AG09319 (cell line): ENCODE results near the gene GALNT9.

ENCODE experiments used
- DNase-seq: peaks from one replicate; pipeline ENCODE4 v3.0.0-alpha.2; 2010; ENCODE audit warnings: low read depth; ENCODE audit errors: extremely low read depth
- TF ChIP-seq, protein P1 (sequence below): IDR thresholded peaks from 2 replicates; pipeline ENCODE4 v1.5.1; 2011; ENCODE audit warnings: low read depth, mild to moderate bottlenecking, inconsistent platforms, low read length, moderate library complexity

The GALNT9 gene

GRCh38 chr12:132160601-132161035, 168.8 kb downstream of the GALNT9 start:
- TF ChIP-seq, protein P1, sequence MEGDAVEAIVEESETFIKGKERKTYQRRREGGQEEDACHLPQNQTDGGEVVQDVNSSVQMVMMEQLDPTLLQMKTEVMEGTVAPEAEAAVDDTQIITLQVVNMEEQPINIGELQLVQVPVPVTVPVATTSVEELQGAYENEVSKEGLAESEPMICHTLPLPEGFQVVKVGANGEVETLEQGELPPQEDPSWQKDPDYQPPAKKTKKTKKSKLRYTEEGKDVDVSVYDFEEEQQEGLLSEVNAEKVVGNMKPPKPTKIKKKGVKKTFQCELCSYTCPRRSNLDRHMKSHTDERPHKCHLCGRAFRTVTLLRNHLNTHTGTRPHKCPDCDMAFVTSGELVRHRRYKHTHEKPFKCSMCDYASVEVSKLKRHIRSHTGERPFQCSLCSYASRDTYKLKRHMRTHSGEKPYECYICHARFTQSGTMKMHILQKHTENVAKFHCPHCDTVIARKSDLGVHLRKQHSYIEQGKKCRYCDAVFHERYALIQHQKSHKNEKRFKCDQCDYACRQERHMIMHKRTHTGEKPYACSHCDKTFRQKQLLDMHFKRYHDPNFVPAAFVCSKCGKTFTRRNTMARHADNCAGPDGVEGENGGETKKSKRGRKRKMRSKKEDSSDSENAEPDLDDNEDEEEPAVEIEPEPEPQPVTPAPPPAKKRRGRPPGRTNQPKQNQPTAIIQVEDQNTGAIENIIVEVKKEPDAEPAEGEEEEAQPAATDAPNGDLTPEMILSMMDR, result no peak
- DNase-seq, result no peak

DNA sequence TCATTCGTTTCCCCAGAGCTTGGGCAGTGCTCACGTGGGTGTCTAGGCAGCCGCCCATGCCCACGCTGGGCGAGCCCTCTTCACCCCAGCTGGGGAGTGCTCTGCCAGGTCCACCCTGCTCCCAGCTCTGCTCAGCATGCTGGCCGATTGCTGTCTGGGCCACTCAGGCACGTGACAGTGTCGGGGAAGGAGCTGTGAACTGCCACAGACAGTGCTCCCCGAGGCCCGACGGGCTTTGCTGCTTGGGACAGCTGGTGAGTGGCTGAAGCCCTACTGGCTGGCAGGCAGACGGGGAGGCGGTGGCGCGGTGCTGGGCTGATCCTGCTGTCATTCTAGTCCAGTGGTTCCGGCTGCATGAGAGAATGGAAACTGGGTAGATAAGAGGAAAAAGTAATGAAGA, 169.4 kb downstream of the GALNT9 start:
- TF ChIP-seq, protein P1, result no peak
- no peak for DNase-seq

- no peak for DNase-seq
- TF ChIP-seq, protein P1, result no peak
Observed at GRCh38 chr12:132159555-132160003, 169.8 kb downstream of the GALNT9 start.

- TF ChIP-seq, protein P1, result no peak
- DNase-seq, result no peak
Observed at GRCh38 chr12:132158677-132159554, 170.5 kb downstream of the GALNT9 start.

GRCh38 chr12:132157733-132158409, 171.5 kb downstream of the GALNT9 start:
- TF ChIP-seq, protein P1, result no peak
- no peak for DNase-seq

- no peak for DNase-seq
- TF ChIP-seq, protein P1, result no peak
Observed at GRCh38 chr12:132156573-132157325, 172.6 kb downstream of the GALNT9 start.
